Upper lobe of right lung (tissue), 1 donor: ENCODE results near the gene MGLL. TPM values are rescaled to one million over a fixed set of nuclear protein-coding genes. Genes with fewer than 3 reads are reported as not detected.

Experiments used
- ATAC-seq: fragments of 200-7000 bp; cut with Tn5 transposase; one replicate; pipeline ENCODE4 v1.9.1; 2020; ENCODE audit warnings: mild to moderate bottlenecking, moderate library complexity
- DNase-seq: peaks from one replicate; pipeline ENCODE4 v3.0.0-alpha.2; 2020
- H3K27ac ChIP-seq: fragments of 200-600 bp; one replicate; pipeline ENCODE4 v1.8.0; 2022
- H3K27me3 ChIP-seq: fragments of 200-600 bp; one replicate; pipeline ENCODE4 v1.8.0; 2022; ENCODE audit warnings: mild to moderate bottlenecking
- H3K36me3 ChIP-seq: fragments of 200-600 bp; one replicate; pipeline ENCODE4 v1.8.0; 2022
- H3K4me1 ChIP-seq: fragments of 200-600 bp; one replicate; pipeline ENCODE4 v1.8.0; 2022
- H3K4me3 ChIP-seq: fragments of 200-600 bp; one replicate; pipeline ENCODE4 v1.8.0; 2022; ENCODE audit warnings: mild to moderate bottlenecking
- H3K9me3 ChIP-seq: fragments of 200-600 bp; one replicate; pipeline ENCODE4 v1.8.0; 2022
- intact Hi-C: fragments of 100-400 bp; cut with DNase I; formaldehyde crosslinking; loops from one replicate; pipeline ENCODE4 v1.11.0; 2022
- total RNA-seq: library from RNA; stranded (reverse); fragmentation: NEBNext Ultra II Directional; extraction: Animal tissue kit (Norgen Biotek cat#: 25700); gene quantifications from one replicate; pipeline ENCODE4 v1.2.1, GENCODE V29; 2021
- TF ChIP-seq, protein P1 (sequence below): fragments of 200-600 bp; IDR thresholded peaks from one replicate; pipeline ENCODE4 v1.8.0; 2022; ENCODE audit warnings: antibody characterized with exemption
- donor health status: DM: no; HTN: yes; CAD: no; lungs with severe emphysema.

Gene MGLL
- total RNA-seq, 1 donor from 2014 or later = 194 TPM

DNA sequence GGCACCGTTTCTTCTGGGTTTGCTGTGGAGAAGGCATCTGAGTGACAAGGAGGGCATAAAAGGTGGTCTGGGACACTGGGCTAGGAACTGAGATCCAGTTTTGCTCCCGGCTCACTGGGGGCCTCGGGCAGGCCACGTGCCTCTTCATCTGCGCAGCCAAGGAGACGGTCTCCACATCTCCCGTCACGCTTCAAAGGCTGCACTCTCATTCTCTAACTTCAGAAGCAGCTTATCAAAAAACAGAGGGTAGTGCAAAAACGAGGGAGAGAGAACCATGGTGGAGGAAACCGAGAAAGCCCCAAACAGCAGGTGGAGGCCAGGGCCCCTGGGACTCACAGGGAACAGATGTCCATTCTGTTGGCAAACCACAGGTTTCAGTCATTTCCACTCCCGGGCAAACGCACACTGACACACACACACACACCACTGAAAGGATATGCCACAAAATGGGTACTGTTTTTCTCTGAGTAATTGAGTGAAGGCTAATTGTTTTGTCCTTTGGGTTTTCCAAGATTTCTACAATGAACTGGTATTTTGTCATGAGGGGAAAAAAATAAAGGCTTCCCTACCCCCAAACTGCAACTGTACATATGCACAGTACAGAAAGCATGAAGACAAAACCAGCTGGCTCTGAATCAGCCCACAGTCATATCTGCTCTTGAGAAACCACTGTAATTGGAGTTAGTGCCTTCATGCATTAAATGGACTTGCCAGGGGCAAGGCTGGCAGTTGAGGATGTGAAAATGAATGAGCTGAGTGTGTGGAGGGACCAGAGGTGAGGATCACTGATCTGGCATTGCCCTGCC is 71.9 kb downstream of the MGLL start:
- Histone ChIP-seq H3K27me3 (no peaks in the 10 kb centered on the region), H3K9me3 (no peaks in the 10 kb centered on the region), H3K4me1 (peaks cover 26% of the 10 kb centered on the region), H3K27ac (no peak overlapping the region), H3K4me3 (no peak overlapping the region), H3K36me3 (no peaks in the 10 kb centered on the region)
- ATAC-seq (no peak), DNase-seq (no peak)
- intact Hi-C loops = no loop called here
- TF ChIP-seq, protein P1, sequence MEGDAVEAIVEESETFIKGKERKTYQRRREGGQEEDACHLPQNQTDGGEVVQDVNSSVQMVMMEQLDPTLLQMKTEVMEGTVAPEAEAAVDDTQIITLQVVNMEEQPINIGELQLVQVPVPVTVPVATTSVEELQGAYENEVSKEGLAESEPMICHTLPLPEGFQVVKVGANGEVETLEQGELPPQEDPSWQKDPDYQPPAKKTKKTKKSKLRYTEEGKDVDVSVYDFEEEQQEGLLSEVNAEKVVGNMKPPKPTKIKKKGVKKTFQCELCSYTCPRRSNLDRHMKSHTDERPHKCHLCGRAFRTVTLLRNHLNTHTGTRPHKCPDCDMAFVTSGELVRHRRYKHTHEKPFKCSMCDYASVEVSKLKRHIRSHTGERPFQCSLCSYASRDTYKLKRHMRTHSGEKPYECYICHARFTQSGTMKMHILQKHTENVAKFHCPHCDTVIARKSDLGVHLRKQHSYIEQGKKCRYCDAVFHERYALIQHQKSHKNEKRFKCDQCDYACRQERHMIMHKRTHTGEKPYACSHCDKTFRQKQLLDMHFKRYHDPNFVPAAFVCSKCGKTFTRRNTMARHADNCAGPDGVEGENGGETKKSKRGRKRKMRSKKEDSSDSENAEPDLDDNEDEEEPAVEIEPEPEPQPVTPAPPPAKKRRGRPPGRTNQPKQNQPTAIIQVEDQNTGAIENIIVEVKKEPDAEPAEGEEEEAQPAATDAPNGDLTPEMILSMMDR = no peak

DNA sequence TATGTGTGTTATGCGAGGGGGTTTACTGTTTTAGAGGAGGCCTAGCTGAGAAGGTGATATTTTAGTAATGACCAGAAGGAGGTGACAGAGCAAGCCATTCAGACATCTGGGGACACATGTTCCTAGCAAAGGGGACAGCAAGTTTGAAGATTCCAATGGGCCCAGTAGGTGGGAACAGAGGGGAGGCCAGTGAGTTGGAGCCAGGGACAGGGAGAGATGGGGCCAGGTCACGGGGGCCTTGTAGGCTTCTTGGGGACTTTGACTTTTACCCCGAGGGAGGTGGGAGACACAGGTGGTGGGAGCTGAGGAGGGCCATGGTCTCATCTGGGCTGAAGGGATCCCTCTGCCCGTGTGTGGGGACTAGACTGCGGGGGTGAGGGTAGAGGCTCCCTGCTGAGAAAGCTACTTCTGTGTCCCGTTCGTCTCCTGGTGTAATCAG is 72.5 kb downstream of the MGLL start:
- DNase-seq = no peak
- H3K4me1 ChIP-seq = peaks cover 26% of the 10 kb centered on the region
- intact Hi-C loops = no loop called here

DNA sequence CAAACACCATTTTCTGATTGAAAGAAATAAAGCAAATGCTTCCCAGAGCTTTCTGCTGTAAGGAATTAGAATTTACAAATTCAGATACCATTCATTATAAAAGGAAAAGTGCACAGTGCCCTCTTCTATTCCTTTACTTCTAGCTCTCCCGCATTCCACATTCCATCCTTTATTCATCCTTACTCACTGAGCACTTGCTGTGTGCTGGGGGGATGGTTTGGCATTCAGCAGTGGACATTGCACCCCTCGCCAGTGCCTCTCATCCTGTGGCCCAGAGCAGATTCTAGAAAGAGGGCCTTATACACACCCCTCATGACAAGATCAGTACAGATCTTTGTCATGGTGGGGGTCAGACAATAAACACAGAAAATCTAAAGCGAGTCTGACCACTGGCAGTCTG is 73.0 kb downstream of the MGLL start:
- intact Hi-C loops = no loop called here
- H3K27ac ChIP-seq = peak overlapping the region; percentile 42

More for the DNA sequence above, 72.5 kb downstream of the MGLL start:
- no peak for ATAC-seq
- TF ChIP-seq, protein P1 = no peak
- Histone ChIP-seq H3K27me3 (no peaks in the 10 kb centered on the region), H3K27ac (no peak overlapping the region), H3K9me3 (no peaks in the 10 kb centered on the region), H3K4me3 (no peak overlapping the region), H3K36me3 (no peaks in the 10 kb centered on the region)

DNA sequence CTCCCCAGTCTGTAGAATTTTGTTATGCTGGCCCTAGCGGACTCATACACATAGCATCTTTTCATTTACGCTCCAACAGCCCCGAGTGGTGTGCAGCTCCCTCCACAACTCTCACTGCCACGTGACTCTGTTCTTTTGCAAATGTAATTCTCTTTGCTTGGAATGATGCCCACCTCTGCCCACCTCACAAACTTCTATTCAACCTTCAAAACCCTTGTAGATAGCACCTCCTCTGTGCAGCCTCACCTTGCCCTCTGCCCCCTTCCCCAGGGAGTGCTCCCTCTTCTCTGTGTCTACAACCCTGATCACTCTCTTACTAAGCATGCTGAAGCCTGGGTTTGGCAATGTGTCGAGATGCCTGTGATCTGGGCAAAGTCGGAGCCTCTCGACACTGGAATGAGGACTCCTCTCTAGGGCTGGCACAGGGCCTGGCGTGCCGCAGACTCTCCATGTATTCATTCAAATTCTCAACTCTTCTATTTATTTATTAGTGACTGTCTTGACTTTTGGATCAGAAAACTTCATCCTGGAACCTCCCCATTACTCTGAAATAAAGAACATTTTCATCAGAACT is 73.5 kb downstream of the MGLL start:
- Histone ChIP-seq H3K27me3 (no peaks in the 10 kb centered on the region), H3K27ac (peak overlapping the region; percentile 60), H3K4me1 (peaks cover 33% of the 10 kb centered on the region), H3K4me3 (no peak overlapping the region), H3K36me3 (no peaks in the 10 kb centered on the region), H3K9me3 (no peaks in the 10 kb centered on the region)
- DNase-seq = no peak
- intact Hi-C loops = no loop called here
- TF ChIP-seq, protein P1 = no peak
- ATAC-seq = peak; percentile 46

More for the DNA sequence above, 73.0 kb downstream of the MGLL start:
- Histone ChIP-seq H3K27me3 (no peaks in the 10 kb centered on the region), H3K9me3 (no peaks in the 10 kb centered on the region), H3K4me1 (peaks cover 28% of the 10 kb centered on the region), H3K4me3 (no peak overlapping the region), H3K36me3 (no peaks in the 10 kb centered on the region)
- ATAC-seq = no peak
- TF ChIP-seq, protein P1 = no peak
- no peak for DNase-seq

DNA sequence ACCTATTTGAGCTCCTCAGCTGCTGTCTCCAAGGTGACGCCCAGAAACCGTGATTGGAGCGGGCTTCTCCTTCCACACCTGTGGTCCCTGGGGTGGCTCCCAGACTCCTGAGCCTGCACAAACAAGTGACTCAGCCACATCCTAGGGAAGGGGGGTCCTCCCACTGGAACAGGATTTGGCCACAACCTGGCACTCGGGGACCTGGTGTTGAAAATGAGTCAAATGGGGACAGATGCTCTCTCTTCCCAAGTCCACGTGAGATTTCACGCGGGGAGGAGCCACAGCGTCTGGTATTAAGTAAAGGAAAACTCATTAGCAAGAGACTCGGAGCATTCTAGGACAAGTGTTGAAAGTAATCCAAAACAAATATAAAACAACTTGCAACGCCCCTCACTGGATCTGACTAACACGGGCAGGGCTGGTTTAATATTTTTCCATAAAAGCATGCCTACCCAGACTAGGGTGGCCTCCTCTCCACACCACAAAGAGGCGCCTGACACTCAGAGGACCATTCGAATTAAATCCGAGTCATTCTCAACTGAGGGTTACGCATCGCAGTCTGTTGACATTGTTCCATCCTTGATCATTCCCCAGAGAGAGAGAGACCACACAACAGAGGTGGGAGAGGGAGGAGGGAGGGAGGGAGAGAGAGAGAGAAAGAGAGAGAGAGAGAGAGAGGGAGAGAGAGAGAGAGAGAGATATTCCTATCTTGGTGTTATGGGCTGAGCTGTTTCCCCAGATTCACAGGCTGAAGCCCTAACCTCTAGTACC is 74.4 kb downstream of the MGLL start:
- peak overlapping the region; percentile 60 for H3K27ac ChIP-seq
- ATAC-seq (peak; percentile 67), DNase-seq (peak; percentile 84)
- peaks cover 41% of the 10 kb centered on the region for H3K4me1 ChIP-seq
- intact Hi-C loops = no loop called here
- no peak overlapping the region for H3K4me3 ChIP-seq
- no peaks in the 10 kb centered on the region for H3K27me3 ChIP-seq
- TF ChIP-seq, protein P1 = no peak
- H3K36me3 ChIP-seq = no peaks in the 10 kb centered on the region
- no peaks in the 10 kb centered on the region for H3K9me3 ChIP-seq
